ENCODE data around the gene SH3TC2. TPM values are rescaled to one million over a fixed set of nuclear protein-coding genes. Genes with fewer than 3 reads are reported as not detected.

SH3TC2 gene
- total RNA-seq: 6.8 and 12.1 TPM in 2 replicates

DNA sequence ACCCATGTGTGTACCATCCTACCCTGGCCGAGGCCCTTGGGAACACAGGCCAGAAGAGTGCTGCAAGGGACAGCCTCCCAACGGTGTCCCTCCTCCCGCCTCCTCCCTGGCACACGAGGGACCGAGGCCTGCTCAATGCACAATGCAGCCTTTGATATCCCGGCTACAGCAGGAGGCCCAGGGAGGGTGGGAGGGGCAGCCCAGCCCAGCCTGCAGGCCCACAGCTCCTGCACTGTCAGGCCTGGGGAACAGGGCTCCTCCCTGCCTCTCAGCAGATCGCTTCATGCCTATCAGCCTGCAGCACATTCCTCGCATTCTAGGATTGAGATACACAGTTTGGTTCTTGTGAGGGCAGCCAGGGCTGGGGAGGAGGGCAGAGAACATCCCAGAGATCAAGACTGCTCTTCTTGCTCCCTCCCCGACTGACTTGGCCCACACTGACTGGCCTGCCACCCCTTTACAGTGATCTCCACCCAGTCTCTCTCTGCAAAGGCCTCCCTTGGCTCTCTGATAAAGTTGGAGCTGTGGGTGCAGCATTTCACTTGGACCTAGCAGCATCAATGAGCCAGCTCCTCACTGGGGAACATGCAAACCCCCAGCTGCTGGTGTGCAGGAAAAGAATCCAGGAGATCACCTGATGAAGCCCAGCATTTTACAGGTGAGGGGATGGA, at the start of gene SH3TC2:
TSS of gene SH3TC2 (minus strand) at position 46 of the 671 bp plus-strand sequence. CDS start at position 6, 40 bp downstream.

Other genes with a start within 250 kb of the SH3TC2 start
- gene ADRB2, start 236.5 kb downstream of the SH3TC2 start, total RNA-seq: 10.6 and 11.9 TPM in 2 replicates
- 5.5 and 7.2 TPM in 2 replicates for gene ABLIM3, start 78.4 kb upstream of the SH3TC2 start, total RNA-seq
- gene AFAP1L1, start 208.8 kb upstream of the SH3TC2 start, total RNA-seq: 10.5 and 14.4 TPM in 2 replicates